ENCODE data around the gene BIRC5. TPM values are rescaled to one million over a fixed set of nuclear protein-coding genes. Genes with fewer than 3 reads are reported as not detected.

BIRC5 gene
- total and polyA plus RNA-seq, 3 experiments from 2014 or later: 0.69 to 65.1 (median 61.0) TPM

DNA sequence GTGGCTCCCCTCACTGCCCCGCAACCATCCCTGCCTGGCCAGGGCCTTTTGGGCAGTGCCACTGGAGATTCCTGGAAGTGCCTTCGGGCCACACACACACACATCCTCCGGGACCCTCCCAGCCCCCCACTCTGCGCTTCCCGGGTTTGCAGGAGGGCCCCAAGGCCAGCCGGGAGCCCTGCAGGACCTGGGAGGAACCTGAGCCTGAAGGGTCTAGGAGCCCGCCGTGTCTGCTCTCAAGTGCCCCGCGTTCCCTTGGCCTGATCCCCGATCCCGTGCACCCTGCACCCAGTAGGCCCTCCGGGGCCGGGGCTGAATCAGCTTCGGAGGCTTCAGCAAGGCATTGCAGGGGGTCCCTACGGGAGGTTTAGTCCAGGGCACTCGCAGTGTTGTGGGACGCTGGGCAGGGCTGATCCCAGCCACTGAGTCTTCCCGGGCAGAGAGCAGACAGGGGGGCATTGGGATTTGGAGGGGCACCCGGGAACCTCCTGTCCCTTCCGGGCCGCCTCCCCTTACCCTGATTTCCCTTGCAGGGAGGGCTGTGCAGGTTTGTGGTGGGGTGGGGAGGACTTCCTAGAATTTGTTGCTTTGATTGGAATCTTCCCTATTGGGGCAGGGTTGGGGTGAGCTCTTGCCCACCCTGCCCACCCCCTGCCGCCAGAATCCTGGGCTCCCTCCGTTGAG is 54.3 kb downstream of the BIRC5 start:
- Mint-ChIP-seq H3K27ac (no peak overlapping the region), H3K36me3 (no peaks in the 10 kb centered on the region), H3K9me3 (no peaks in the 10 kb centered on the region), H3K27me3 (peaks cover 19% of the 10 kb centered on the region in 2 donors), H3K4me3 (no peak overlapping the region), H3K4me1 (peaks cover 10 to 18% (median 10%) of the 10 kb centered on the region in 3 donors)
- H3K9me3 ChIP-seq (ENCODE audit: low read length): no peaks in the 10 kb centered on the region
- H3K27ac ChIP-seq (ENCODE audit: low read depth, low read length): no peak overlapping the region
- ChIA-PET CTCF (interaction anchor here (1.1 kb wide), 1 partner anchor 18 kb away, joined by 4 read pairs; no protein-coding TSS in a partner anchor), POLR2A (no interaction called here)
- no peaks in the 10 kb centered on the region for H3K36me3 ChIP-seq (ENCODE audit: insufficient read depth, low read length)
- peaks cover 4% of the 10 kb centered on the region for H3K27me3 ChIP-seq (ENCODE audit: insufficient read depth, low read length, poor library complexity, severe bottlenecking)
- H3K4me1 ChIP-seq (ENCODE audit: insufficient read depth, low read length): peaks cover 45% of the 10 kb centered on the region
- DNase-seq: peak in 1 of 5 donors; percentile 40
- no peak overlapping the region for H3K4me3 ChIP-seq (ENCODE audit: low read length)

DNA sequence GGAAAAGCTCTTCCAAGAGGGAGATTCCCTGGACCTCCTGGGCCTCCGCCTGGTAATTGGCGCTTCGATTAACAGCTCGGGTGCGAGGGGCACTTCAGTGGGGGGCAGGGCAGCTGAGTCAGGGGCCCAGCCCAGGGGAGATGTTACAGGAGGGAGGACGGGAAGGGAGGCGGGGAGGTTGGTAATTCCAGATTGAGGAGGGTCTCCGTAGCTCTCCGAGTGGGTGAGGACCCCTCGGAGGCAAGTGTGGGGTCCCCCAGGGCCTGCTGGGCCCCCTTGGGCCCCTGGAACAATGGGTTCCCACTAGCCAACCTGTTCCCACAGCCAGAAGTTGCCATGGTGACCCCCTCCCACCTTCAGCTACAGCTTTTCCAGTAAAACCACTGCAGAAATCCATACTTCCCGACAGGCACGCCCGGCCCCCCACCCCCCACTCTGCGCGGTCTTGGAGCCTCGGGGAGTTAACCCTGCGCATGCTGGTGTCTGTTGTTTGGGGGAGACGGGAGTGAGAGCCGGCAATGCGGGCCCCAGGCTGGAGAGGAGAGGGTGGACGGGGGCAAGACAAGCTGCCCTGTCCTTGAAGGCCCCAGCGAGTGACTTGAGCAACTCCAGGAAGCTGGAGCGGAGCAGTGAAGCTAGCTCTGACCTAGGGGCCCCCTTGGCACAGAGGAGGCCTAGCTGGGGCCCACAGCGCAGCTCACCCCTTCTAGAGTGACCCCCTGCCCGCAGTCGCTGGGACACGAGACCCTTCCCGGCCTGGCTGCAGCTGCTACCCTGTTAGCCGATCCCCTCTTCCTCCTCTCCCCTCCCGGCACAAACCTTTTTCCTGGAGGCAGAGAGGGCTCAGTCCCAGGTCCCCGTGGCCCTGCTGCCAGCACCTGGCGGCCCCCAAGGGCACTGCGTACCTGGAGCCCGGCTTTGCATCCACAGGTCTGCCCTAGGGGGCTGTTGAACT is 55.2 kb downstream of the BIRC5 start:
- no peaks in the 10 kb centered on the region for H3K36me3 ChIP-seq (ENCODE audit: insufficient read depth, low read length)
- no peak overlapping the region for H3K4me3 ChIP-seq (ENCODE audit: low read length)
- no peaks in the 10 kb centered on the region for H3K9me3 ChIP-seq (ENCODE audit: low read length)
- ChIA-PET POLR2A (no interaction called here), CTCF (interaction anchor here (1.1 kb wide), 1 partner anchor 19 kb away, joined by 4 read pairs; no protein-coding TSS in a partner anchor)
- no peak overlapping the region for H3K4me3 Mint-ChIP-seq
- H3K27me3 ChIP-seq (ENCODE audit: insufficient read depth, low read length, poor library complexity, severe bottlenecking): peaks cover 4% of the 10 kb centered on the region
- no peak overlapping the region for H3K27ac Mint-ChIP-seq
- H3K27me3 Mint-ChIP-seq: peaks cover 19% of the 10 kb centered on the region in 2 donors
- H3K27ac ChIP-seq (ENCODE audit: low read depth, low read length): no peak overlapping the region
- H3K4me1 ChIP-seq (ENCODE audit: insufficient read depth, low read length): peaks cover 38% of the 10 kb centered on the region
- no peaks in the 10 kb centered on the region for H3K36me3 Mint-ChIP-seq
- H3K4me1 Mint-ChIP-seq: peaks cover 10 to 18% (median 10%) of the 10 kb centered on the region in 3 donors
- DNase-seq: peak in 1 of 5 donors; percentile 39
- no peaks in the 10 kb centered on the region for H3K9me3 Mint-ChIP-seq

DNA sequence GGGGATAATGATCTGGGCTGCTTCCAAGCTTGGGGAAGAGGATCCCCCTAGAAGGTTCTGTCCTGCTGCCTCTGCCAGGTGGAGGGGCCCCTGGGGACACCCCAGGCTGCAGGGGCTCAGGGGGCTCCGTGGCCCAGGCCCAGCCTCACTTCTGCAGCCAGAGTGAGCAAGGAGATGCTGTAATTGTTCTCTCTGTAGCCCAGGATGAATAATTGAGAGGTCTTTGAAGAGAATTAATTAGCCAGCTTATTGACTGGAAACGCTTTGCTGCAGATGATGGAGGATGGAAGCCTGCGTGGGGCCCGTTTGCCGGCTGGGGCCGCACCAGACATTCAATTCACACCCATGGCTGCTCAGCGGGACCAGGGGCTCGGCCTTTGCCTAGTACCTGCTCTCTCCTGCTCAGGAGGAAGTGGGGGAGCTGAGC is 55.9 kb downstream of the BIRC5 start:
- Histone ChIP-seq H3K27me3 (ENCODE audit: insufficient read depth, low read length, poor library complexity, severe bottlenecking) (peaks cover 4% of the 10 kb centered on the region), H3K4me1 (ENCODE audit: insufficient read depth, low read length) (peaks cover 38% of the 10 kb centered on the region), H3K4me3 (ENCODE audit: low read length) (no peak overlapping the region), H3K27ac (ENCODE audit: low read depth, low read length) (no peak overlapping the region), H3K36me3 (ENCODE audit: insufficient read depth, low read length) (no peaks in the 10 kb centered on the region), H3K9me3 (ENCODE audit: low read length) (no peaks in the 10 kb centered on the region)
- no peak overlapping the region for H3K27ac Mint-ChIP-seq
- peaks cover 19% of the 10 kb centered on the region in 2 donors for H3K27me3 Mint-ChIP-seq
- H3K36me3 Mint-ChIP-seq: no peaks in the 10 kb centered on the region
- CTCF ChIA-PET: no interaction called here
- H3K4me1 Mint-ChIP-seq: peaks cover 10 to 18% (median 10%) of the 10 kb centered on the region in 3 donors
- H3K9me3 Mint-ChIP-seq: no peaks in the 10 kb centered on the region
- H3K4me3 Mint-ChIP-seq: no peak overlapping the region
- DNase-seq: no peak
- POLR2A ChIA-PET: no interaction called here

DNA sequence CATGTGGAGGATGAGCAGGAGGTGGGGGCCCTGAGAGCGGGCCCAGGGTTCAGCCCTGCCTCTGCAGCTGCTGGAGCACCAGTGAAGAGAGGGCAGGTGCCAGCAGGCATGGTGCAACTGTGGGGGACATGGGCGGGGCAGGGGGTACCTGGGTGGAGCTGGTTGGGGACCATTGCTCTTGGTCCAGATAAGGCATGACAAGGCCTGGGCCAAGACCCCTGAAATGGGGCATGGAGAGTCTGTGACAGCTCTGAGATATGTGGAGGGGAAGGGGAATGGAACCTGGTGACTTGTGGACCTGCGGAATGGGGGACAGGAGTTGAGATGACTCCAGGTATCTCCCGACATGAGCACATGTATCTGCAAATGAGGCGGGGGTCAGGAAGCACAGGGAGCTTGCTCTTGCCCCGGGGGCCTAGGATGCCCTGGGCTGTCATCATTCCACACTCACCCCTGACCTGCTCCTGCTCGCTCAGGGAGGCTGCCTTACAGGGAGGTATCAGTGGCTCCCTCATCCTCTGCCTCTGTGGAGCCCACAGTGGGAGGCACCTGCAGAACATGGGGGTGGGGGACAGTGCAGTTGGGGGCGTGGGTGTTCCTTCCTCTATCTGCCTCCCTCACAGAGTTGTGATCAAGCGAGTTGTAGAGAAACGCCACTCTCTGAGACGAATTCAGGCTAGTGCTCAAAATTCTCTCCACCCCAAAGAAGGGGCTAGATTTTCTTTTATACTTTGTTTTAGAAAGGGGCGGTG is 57.5 kb downstream of the BIRC5 start:
- no peaks in the 10 kb centered on the region for H3K36me3 Mint-ChIP-seq
- H3K27ac Mint-ChIP-seq: peak overlapping the region in 4 of 8 donors; percentile 18 to 80 (median 74)
- no peaks in the 10 kb centered on the region for H3K36me3 ChIP-seq (ENCODE audit: insufficient read depth, low read length)
- peaks cover 4% of the 10 kb centered on the region for H3K27me3 ChIP-seq (ENCODE audit: insufficient read depth, low read length, poor library complexity, severe bottlenecking)
- H3K4me1 Mint-ChIP-seq: peaks cover 14 to 25% (median 17%) of the 10 kb centered on the region in 3 donors
- peaks cover 38% of the 10 kb centered on the region for H3K4me1 ChIP-seq (ENCODE audit: insufficient read depth, low read length)
- peak overlapping the region in 1 of 7 donors; percentile 1 for H3K4me3 Mint-ChIP-seq
- H3K27ac ChIP-seq (ENCODE audit: low read depth, low read length): peak overlapping the region; percentile 59
- peaks cover 23 to 24% of the 10 kb centered on the region in 2 donors for H3K27me3 Mint-ChIP-seq
- no peak for DNase-seq
- no peaks in the 10 kb centered on the region for H3K9me3 ChIP-seq (ENCODE audit: low read length)
- peak overlapping the region; percentile 14 for H3K4me3 ChIP-seq (ENCODE audit: low read length)
- H3K9me3 Mint-ChIP-seq: no peaks in the 10 kb centered on the region
- ChIA-PET CTCF (no interaction called here), POLR2A (no interaction called here)

DNA sequence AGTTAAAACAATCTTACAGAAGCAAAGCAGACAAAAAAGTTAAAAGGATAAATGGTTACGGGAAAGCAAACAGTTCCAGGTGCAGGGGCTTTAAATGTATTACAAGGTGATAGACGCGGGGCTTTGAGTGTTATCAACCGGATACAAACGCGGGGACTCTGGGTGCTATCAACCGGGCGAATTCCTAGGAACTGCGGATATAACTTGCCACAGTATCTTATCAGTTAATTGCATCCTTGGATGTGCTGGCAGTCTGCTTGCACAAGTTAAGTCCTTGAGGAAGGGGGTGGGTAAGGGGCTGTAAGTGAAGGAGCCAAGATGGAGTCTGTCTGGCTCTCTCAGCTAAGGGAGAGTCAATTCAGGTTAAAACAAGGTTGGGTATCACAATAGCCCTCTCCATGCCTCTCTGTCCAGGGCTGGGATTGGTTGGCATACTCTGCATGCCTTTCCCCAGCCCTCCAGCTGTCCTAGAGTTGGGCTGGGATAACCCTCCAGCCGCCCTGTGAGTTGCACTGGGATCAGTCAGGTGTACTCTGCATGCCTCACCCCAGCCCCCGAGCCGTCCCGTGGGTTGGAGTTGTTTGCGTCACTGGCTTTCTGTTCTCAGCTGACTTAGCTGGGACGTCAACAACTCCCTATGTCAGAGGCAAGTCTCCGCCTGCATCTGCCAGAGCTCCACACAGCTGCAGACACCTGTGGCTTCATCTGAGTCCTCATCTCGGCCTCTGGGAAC is 58.3 kb downstream of the BIRC5 start:
- Histone ChIP-seq H3K4me1 (ENCODE audit: insufficient read depth, low read length) (peaks cover 38% of the 10 kb centered on the region), H3K27ac (ENCODE audit: low read depth, low read length) (peak overlapping the region; percentile 59), H3K9me3 (ENCODE audit: low read length) (no peaks in the 10 kb centered on the region), H3K4me3 (ENCODE audit: low read length) (no peak overlapping the region), H3K27me3 (ENCODE audit: insufficient read depth, low read length, poor library complexity, severe bottlenecking) (peaks cover 4% of the 10 kb centered on the region), H3K36me3 (ENCODE audit: insufficient read depth, low read length) (no peaks in the 10 kb centered on the region)
- H3K27me3 Mint-ChIP-seq: peaks cover 23 to 24% of the 10 kb centered on the region in 2 donors
- peaks cover 14 to 25% (median 17%) of the 10 kb centered on the region in 3 donors for H3K4me1 Mint-ChIP-seq
- peak overlapping the region in 7 of 8 donors; percentile 18 to 80 (median 70) for H3K27ac Mint-ChIP-seq
- ChIA-PET CTCF (interaction anchor here (0.7 to 2.0 kb wide), 2 partner anchors 9 to 150 kb away, joined by 4 to 6 read pairs; no protein-coding TSS in a partner anchor), POLR2A (interaction anchor here (0.6 kb wide), 1 partner anchor 508 kb away, joined by 3 read pairs; no protein-coding TSS in a partner anchor)
- H3K4me3 Mint-ChIP-seq: peak overlapping the region in 2 of 7 donors; percentile 1 to 63
- peak in 3 of 5 donors; percentile 45 to 80 (median 65) for DNase-seq
- H3K9me3 Mint-ChIP-seq: no peaks in the 10 kb centered on the region
- no peaks in the 10 kb centered on the region for H3K36me3 Mint-ChIP-seq

DNA sequence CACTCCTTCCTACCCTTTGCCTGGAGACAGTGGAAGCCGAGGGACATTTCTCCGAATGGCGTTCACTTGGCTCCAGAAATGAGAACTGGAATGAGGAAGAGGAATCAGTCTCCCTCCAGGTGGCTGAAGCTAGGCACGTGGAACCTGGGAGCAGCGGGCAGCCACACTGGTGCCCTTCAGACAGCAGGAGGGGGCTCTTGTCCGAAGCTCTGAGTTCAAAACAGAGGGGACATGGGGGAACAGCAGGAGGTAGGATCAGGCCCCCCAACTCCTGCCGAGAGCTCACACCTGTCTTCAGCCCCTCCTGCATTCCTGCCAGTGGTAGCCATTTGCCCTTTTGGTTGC is 58.8 kb downstream of the BIRC5 start:
- ChIA-PET CTCF (interaction anchor here (0.7 to 2.0 kb wide), 2 partner anchors 10 to 149 kb away, joined by 4 to 6 read pairs; no protein-coding TSS in a partner anchor), POLR2A (interaction anchor here (0.6 kb wide), 1 partner anchor 508 kb away, joined by 3 read pairs; no protein-coding TSS in a partner anchor)
- Mint-ChIP-seq H3K27me3 (peaks cover 23 to 24% of the 10 kb centered on the region in 2 donors), H3K4me1 (peaks cover 14 to 25% (median 17%) of the 10 kb centered on the region in 3 donors), H3K9me3 (no peaks in the 10 kb centered on the region), H3K27ac (peak overlapping the region in 4 of 8 donors; percentile 31 to 72 (median 64)), H3K36me3 (no peaks in the 10 kb centered on the region), H3K4me3 (no peak overlapping the region)
- H3K27ac ChIP-seq (ENCODE audit: low read depth, low read length): peak overlapping the region; percentile 0
- no peak overlapping the region for H3K4me3 ChIP-seq (ENCODE audit: low read length)
- no peak for DNase-seq
- no peaks in the 10 kb centered on the region for H3K36me3 ChIP-seq (ENCODE audit: insufficient read depth, low read length)
- peaks cover 38% of the 10 kb centered on the region for H3K4me1 ChIP-seq (ENCODE audit: insufficient read depth, low read length)
- H3K9me3 ChIP-seq (ENCODE audit: low read length): no peaks in the 10 kb centered on the region
- H3K27me3 ChIP-seq (ENCODE audit: insufficient read depth, low read length, poor library complexity, severe bottlenecking): peaks cover 4% of the 10 kb centered on the region

DNA sequence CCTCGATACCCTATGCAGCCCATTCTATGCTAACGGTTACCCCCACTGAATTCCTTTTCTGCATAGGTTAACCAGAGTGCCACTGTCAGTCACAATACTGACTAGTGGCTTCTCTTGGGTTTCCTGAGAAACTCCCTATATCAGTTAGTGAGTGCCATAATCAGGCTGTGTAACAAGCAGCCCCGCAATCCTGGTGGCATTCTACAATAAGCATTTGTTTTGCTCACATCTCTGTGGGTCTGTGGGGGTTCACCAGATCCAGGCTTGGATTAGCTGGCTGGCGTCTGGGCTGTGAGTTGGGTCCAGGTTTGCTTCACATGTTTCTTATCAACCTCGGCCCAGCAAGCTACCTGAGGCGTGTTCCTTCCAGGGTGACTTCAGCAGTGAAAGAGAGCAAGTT is 59.8 kb downstream of the BIRC5 start:
- ChIA-PET POLR2A (no interaction called here), CTCF (interaction anchor here (2.0 kb wide), 1 partner anchor 148 kb away, joined by 6 read pairs; no protein-coding TSS in a partner anchor)
- H3K27me3 ChIP-seq (ENCODE audit: insufficient read depth, low read length, poor library complexity, severe bottlenecking): peaks cover 4% of the 10 kb centered on the region
- peaks cover 38% of the 10 kb centered on the region for H3K4me1 ChIP-seq (ENCODE audit: insufficient read depth, low read length)
- H3K27ac Mint-ChIP-seq: no peak overlapping the region
- no peak overlapping the region for H3K27ac ChIP-seq (ENCODE audit: low read depth, low read length)
- no peaks in the 10 kb centered on the region for H3K36me3 Mint-ChIP-seq
- no peak overlapping the region for H3K4me3 ChIP-seq (ENCODE audit: low read length)
- H3K4me3 Mint-ChIP-seq: no peak overlapping the region
- H3K9me3 Mint-ChIP-seq: no peaks in the 10 kb centered on the region
- no peak for DNase-seq
- H3K4me1 Mint-ChIP-seq: peaks cover 14 to 25% (median 17%) of the 10 kb centered on the region in 3 donors
- H3K27me3 Mint-ChIP-seq: peaks cover 23 to 24% of the 10 kb centered on the region in 2 donors
- H3K36me3 ChIP-seq (ENCODE audit: insufficient read depth, low read length): no peaks in the 10 kb centered on the region
- no peaks in the 10 kb centered on the region for H3K9me3 ChIP-seq (ENCODE audit: low read length)
